NCI-H2196 treated with DMSO at 0.1 percent for 48 hours (cell line): ENCODE data around the gene SOSTDC1.

Experiments
- DNase-seq: peaks from one replicate; lab custom pipeline; 2025; ENCODE audit not compliant: unreplicated experiment; lab: John Stamatoyannopoulos, UW

Gene SOSTDC1

DNA sequence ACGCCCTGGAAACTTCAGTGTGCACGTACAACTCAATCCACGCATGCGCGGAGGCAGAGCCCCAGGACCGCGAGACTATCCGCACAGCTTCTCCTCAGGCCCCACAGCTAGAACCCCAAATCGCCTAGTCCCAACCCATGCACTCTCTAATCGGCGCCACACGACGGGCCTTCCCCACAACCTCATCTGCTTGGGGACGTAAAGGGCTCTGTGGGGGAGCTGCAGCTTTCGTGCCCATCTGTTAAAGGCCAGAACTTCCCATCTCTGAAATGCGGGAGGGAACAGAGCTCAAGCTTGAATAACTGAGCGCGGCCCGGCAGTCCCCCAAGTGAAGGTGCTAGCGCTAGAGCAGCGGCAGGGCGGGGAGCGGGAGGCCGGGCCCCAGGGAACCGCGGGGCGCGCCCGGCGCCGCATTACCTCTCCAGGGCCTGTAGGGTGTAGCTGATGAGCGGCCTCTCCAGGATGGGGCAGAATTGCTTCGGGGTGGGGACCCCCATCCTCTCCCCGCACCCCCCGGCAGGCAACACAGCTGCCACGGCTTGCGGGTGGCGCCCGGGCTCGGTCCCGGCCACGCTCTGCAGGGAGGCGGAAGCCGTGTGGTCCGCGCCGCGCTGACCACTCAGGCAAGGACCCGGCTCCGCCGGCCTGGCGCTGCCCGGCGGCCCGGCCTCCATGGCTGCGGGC lies 44.7 kb downstream of the SOSTDC1 start:
- peak; percentile 52 for DNase-seq

DNA sequence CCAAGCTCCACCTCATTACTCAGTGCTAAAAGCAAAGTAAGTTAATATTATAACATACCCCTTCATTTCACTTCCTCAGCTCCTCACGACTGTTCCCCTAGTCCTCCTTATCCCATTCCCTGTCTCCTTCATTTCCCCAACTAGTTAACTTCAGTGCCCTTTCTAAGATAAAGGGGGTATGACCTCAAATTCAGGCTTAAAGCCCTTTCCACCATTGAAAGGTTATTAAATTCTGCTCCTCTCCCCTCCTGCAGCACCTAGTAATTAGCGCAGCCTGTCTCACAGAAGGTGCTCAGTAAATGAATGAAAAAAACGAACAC lies 45.2 kb downstream of the SOSTDC1 start:
- no peak for DNase-seq

DNA sequence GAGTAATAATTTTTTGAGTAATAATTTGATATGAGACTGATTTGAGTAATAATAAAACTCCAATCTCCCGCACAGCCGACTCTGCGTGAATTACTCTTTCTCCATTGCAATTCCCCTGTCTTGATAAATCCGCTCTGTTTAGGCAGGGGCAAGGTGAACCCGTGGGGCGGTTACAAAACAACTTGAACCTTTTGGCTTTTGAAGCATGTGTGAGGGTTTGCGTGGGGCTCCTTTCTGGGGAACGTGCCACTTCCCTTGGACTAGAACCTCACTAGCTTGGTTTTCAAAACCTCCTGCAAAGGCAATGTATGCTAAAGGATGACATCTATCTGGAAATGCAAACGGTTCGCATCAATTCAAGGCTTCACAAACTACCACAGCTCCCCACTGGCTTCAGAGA lies 45.7 kb downstream of the SOSTDC1 start:
- DNase-seq = no peak

DNA sequence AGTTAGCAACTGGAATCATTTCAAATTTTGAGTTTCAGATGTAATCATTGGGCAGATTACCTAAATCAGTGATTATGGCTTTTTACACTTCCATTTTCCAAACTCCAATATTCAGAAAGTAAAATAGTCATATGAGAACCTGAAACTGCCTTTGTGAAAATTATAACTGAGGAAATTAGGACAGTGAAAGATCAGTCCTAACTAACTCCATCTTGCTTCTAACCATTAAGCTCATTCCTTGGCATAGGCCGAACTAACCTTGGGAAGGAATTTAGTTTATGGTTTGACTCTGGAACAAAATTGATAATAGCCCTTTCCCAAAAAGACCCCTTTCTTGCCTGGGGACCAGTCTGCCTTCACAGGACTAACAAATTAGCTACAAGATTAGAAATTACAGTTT lies 46.4 kb downstream of the SOSTDC1 start:
- DNase-seq = no peak

DNA sequence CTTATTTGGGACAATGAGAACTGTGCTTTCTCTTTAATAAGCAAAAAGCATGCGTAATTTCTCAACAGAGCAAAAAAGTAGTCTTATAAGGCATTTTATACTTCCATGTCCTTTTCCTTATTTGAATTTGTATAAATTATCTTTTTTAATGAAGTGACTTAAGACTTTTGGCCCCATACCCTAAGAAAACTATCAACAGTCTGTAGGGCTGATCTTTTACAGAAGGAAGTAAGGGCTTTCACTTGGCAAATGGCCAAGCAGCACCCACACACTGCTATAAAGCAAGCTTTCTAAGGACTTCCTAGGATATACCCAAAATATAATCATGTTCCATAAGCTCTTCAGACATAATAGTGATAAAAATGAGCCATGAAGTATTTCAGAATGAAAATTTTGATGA lies 47.6 kb downstream of the SOSTDC1 start:
- no peak for DNase-seq

DNA sequence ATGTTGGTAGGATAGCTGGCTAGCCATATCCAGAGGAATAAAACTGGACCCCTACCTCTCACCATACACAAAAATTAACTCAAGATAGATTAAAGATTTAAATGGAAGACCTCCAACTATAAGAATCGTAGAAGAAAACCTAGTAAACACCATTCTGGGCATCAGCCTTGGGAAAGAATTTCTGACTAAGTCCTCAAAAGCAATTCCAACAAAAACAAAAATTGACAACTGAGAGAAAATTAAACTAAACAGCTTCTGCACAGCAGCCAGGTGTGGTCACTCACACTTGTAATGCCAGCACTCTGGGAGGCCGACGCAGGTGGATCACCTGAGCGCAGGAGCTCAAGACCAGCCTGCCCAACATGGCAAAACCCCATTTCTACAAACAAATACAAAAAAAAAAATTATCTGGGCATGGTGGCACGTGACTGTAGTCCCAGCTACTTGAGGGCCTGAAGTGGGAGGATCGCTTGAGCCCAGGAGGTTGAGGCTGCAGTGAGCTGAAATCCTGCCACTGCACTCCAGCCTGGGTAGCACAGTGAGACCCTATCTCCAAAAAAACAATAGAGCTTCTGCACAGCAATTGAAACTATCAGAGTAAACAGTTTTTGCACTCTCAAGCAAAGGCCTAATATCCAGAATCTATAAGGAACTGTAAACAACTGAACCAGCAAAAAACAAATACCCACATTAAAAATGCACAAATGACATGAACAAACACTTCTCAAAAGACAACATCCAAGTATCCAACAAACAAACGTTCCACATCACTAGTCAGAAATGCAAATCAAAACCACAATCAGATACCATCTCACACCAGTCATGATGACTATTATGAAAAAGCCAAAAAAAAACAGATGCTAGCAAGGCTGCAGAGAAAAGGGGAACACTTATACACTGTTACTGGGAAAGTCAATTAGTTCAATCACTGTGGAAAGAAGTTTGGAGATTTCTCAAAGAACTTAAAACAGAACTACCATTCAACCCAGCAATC lies 49.0 kb downstream of the SOSTDC1 start:
- no peak for DNase-seq

DNA sequence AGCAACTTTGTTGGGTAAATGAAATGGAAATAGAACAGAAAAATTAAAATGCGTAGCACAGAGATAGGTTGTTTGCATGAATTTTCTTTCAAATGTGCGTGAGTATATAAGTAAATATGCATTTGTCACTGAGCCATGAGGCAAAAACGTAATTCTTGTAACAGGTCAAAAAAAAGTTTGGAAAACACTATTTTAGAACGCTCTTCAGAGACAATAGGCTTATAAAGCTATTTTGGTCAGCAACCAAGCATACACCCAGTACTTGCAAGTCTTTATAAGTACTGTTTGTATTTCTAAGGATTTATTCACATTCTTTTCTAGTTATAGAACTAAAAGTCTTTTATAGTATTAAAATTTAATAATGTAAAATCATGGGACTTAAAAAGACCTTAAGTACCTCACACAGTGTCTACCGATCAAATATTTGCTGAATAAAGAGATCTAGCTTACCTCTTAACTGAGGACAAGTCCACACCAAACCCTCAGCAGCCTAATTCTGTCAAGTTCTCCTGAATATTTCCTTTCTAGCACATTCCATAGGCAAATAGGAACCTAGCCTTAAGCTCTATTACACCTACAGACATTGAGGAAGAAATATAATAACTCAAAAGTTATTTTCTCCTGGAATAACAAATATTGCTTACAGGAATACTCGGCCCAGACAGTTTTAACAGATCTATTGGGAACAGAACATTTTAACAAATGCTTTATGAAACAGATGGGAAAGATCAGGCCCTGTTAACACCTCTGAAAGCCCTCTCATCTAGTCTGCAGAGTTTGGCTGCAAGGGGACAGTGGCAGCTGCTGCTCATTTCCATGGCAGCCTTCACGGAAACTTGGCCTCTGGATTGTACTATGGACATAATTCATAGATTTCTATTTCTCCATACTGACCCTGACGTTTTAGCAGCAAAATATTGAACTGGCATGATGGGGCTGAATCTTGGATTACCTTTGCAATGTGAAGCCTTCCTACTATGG lies 53.0 kb downstream of the SOSTDC1 start:
- DNase-seq = no peak
